H1 (cell line): ENCODE results near the gene SORBS1.

ENCODE experiments used
- BRCA1 ChIP-seq: IDR thresholded peaks from 2 replicates; pipeline ENCODE4 v1.6.1; 2012; ENCODE audit warnings: low read depth, low read length, improper control_type of control experiment
- EGR1 ChIP-seq: IDR thresholded peaks from 2 replicates; pipeline ENCODE4 v1.6.1; 2011; ENCODE audit warnings: low read depth, low read length, borderline replicate concordance
- POLR2A ChIP-seq, 2 experiments: IDR thresholded peaks; 1 replicate in 1 of 2; 2 replicates in 1 of 2; pipeline ENCODE4 v1.6.1; 2011; ENCODE audit warnings: low read depth in 2 of 2, low read length in 2 of 2, mild to moderate bottlenecking in 2 of 2; ENCODE audit errors: control extremely low read depth in 1 of 2
- TF ChIP-seq, protein P1 (sequence below), 3 experiments: IDR thresholded peaks; 1 replicate in 2 of 3; 2 replicates in 1 of 3; pipeline versions ENCODE4 v1.5.1 to v1.6.1; 2011; ENCODE audit warnings: low read length in 3 of 3, mild to moderate bottlenecking in 3 of 3, inconsistent platforms in 2 of 3, low read depth in 1 of 3, moderate library complexity in 1 of 3; ENCODE audit not compliant: insufficient read depth in 1 of 3; ENCODE audit errors: control extremely low read depth in 1 of 3

DNA sequence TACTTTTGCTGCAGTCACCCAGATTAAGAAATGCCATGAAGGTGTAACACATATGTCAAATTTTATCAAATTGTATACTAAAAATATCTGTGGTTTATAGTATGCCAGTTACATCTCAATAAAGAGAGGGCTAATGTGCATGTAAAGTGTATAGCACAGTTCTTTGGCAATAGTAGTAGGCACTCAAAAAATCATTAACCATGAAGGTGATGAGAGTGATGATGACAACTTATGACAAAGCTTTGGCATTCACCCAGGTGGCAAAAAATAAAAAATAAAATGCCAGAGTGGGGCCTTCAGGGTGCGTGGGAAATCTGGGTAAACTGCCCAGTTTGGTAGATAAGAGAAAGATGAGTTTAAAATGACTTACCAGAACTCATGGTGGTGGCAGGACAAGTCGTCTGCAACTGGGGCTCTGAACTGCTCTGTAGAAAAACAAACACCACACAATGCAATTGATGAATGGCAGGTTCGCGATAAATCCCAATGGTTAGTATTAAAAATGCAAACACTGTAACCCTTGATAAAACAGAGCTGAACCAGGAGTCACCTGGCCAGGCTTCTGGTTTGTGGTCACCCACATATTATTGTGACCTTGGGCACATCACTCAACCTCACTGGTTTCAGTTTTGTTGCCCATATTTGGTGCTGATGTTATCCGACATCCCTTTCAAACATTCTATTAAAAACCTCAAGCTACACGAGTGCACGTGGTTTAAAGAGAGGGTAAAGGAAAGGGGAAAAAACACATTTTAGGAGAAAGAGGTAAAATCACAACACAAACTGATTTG is 120.2 kb downstream of the SORBS1 start:
- no peak for TF ChIP-seq EGR1
- TF ChIP-seq, protein P1, sequence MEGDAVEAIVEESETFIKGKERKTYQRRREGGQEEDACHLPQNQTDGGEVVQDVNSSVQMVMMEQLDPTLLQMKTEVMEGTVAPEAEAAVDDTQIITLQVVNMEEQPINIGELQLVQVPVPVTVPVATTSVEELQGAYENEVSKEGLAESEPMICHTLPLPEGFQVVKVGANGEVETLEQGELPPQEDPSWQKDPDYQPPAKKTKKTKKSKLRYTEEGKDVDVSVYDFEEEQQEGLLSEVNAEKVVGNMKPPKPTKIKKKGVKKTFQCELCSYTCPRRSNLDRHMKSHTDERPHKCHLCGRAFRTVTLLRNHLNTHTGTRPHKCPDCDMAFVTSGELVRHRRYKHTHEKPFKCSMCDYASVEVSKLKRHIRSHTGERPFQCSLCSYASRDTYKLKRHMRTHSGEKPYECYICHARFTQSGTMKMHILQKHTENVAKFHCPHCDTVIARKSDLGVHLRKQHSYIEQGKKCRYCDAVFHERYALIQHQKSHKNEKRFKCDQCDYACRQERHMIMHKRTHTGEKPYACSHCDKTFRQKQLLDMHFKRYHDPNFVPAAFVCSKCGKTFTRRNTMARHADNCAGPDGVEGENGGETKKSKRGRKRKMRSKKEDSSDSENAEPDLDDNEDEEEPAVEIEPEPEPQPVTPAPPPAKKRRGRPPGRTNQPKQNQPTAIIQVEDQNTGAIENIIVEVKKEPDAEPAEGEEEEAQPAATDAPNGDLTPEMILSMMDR (IDR thresholded peaks at IDR 0.05; ENCODE audit: control extremely low read depth in 1 of 3, insufficient read depth in 1 of 3, low read depth in 1 of 3, low read length in 3 of 3): no peak
- no peak for TF ChIP-seq BRCA1
- TF ChIP-seq POLR2A (IDR thresholded peaks at IDR 0.05; ENCODE audit: control extremely low read depth in 1 of 2, low read depth in 2 of 2, low read length in 2 of 2): no peak
